Stimulated activated CD4-positive, alpha-beta T cell treated with anti-CD3 and anti-CD28 coated beads, Interleukin-1b, Interleukin-23, amount 100 ng/mL, for 4 hours (primary cell): ENCODE results near the gene RELB.

ENCODE experiments used
- DNase-seq, 2 donors: peaks; one replicate each; pipeline ENCODE4 v3.0.0-alpha.2; 2020; ENCODE audit warnings: low read depth in 2 of 2

Gene RELB

DNA sequence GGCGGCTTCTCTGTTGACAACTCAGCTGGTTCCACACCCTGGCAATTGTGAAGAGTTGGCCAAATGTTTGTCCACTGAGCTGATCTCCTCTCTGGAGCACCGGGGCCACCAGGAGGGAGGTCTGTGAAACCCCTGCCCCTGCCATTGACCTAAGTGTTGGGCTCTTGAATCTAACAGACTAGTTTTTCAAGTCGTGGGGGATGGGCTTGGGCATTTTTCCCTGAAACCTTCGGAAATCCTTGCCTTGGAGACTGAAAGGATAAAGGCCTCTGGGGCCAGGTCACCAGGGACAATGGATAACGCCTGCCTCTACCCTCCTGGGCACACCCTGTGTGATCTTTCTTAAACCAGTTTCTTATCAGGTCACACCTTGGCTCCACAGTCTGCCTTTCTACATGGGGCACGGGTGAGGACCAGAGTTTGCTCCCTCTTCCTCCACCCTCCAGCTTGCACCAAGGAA lies 78.7 kb downstream of the RELB start:
- no peak for DNase-seq

DNA sequence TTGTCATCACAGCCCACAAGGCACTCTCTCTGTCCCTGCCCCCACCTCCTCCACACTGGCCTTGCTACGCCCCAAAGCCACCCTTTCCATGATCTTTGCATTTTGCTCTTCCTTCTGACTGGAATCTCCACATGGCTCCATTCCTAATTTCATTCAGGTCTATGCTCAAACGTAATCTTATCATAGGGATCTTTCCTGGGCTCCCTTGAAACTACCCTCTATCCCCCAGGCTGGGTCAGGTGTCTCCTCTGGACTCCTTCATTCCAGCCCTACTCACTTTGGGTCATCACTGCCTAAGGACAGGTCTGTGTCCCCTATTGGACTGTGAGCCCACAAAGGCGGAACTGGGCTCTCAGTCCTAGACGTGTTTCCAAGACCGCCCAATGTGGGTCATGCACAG lies 80.9 kb downstream of the RELB start:
- DNase-seq = no peak

- no peak for DNase-seq
Observed at GRCh38 chr19:45086480-45086879, 85.2 kb downstream of the RELB start.

DNA sequence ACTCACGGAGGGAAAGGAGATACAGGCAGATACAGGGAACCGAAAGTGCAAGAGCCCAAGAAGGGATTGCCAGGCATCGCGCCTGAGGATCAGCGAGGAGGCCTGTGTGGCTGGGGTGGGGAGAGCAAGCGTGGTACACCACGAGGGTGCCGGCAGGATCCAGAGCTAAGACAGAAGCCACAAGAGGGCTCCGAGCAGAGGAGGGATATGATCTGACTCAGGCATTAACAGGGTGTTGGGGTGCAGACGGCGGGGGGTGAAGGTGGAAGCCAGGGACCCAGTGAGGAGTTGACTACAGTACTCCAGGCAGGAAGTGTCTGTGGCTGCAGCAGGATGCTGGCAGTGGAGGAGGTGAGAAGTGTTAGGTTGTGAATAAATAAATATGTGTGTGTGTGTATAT lies 86.3 kb downstream of the RELB start:
- no peak for DNase-seq
